ENCODE measurements around the gene MMP13. TPM values are rescaled to one million over a fixed set of nuclear protein-coding genes. Genes with fewer than 3 reads are reported as not detected.
"Not testable (repeated sequence)": the region's sequence is repeated elsewhere in the genome, so short reads cannot be mapped to it uniquely, and the experiment has no call there.

The MMP13 gene
- not detected for polyA plus RNA-seq (2013, experiment 1 of 2)
- polyA plus RNA-seq (2013, experiment 2 of 2), result 0.01 TPM

GRCh38 chr11:102955624-102956023, at the start of gene MMP13:
TSS of gene MMP13 (minus strand) at chr11:102955732. CDS start at chr11:102955705, 27 bp downstream.
- Histone ChIP-seq H3K18ac (ENCODE audit: low read length) (no peak within 1 kb of the TSS), H3K4me1 (ENCODE audit: control insufficient read depth, low read depth, low read length) (no peaks in the 10 kb centered on the region), H3K4me2 (ENCODE audit: low read length) (no peak within 1 kb of the TSS), H4K5ac (ENCODE audit: low read length) (no peak within 1 kb of the TSS), H2BK120ac (ENCODE audit: low read depth, low read length) (no peak within 1 kb of the TSS), H3K23ac (ENCODE audit: low read length) (no peak within 1 kb of the TSS), H3K4me3 (ENCODE audit: low read length) (no peak within 1 kb of the TSS), H3K27ac (ENCODE audit: low read depth, low read length) (no peak within 1 kb of the TSS), H3K9ac (ENCODE audit: low read length) (no peak within 1 kb of the TSS), H3K36me3 (ENCODE audit: control insufficient read depth, insufficient read depth, low read length) (no peaks in the 10 kb centered on the region), H4K8ac (ENCODE audit: low read depth, low read length) (no peak within 1 kb of the TSS), H3K79me1 (ENCODE audit: low read length) (no peaks in the 10 kb centered on the region), H3K56ac (ENCODE audit: low read length) (no peak within 1 kb of the TSS), H3K4ac (ENCODE audit: low read depth, low read length) (no peak within 1 kb of the TSS), H3K79me2 (ENCODE audit: control insufficient read depth, insufficient read depth, low read length) (no peaks in the 10 kb centered on the region), H2BK5ac (ENCODE audit: low read length) (no peak within 1 kb of the TSS), H3K27me3 (ENCODE audit: insufficient read depth, low read length, poor library complexity) (no peaks in the 10 kb centered on the region), H2AK5ac (ENCODE audit: low read length) (no peak within 1 kb of the TSS), H2BK15ac (replicated peaks; ENCODE audit: low read depth) (no peak within 1 kb of the TSS)
- peak; percentile 8 for DNase-seq
- no CpG with 5 or more reads among the region's 6 CpGs for WGBS (ENCODE audit: extremely low coverage, insufficient coverage, low lambda C conversion rate)

DNA sequence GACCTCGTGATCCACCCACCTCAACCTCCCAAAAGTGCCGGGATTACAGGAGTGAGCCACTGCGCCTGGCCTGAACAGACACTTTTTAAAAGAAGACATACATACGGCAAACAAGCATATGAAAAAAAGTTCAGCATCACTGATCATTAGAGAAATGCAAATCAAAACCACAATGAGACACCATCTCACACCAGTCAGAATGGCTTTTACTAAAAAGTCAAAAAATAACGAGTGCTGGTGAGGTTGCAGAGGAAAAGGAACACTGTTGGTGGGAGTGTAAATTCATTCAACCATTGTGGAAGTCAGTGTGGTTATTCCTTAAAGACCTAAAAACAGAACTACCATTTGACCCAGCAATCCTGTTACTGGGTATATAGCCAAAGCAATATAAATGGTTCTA, 48.7 kb upstream of the MMP13 start:
- not testable (repeated sequence) for H3K23ac ChIP-seq (ENCODE audit: low read length); DNase-seq; H3K56ac ChIP-seq (ENCODE audit: low read length); H3K79me2 ChIP-seq (ENCODE audit: control insufficient read depth, insufficient read depth, low read length); H3K79me1 ChIP-seq (ENCODE audit: low read length); H3K4me1 ChIP-seq (ENCODE audit: control insufficient read depth, low read depth, low read length); H4K5ac ChIP-seq (ENCODE audit: low read length); H2BK5ac ChIP-seq (ENCODE audit: low read length); H3K9ac ChIP-seq (ENCODE audit: low read length); H2BK120ac ChIP-seq (ENCODE audit: low read depth, low read length); H4K8ac ChIP-seq (ENCODE audit: low read depth, low read length); H3K18ac ChIP-seq (ENCODE audit: low read length); H3K27ac ChIP-seq (ENCODE audit: low read depth, low read length); H3K4me3 ChIP-seq (ENCODE audit: low read length); H3K4me2 ChIP-seq (ENCODE audit: low read length); H3K4ac ChIP-seq (ENCODE audit: low read depth, low read length); H2AK5ac ChIP-seq (ENCODE audit: low read length); H3K36me3 ChIP-seq (ENCODE audit: control insufficient read depth, insufficient read depth, low read length); H2BK15ac ChIP-seq (replicated peaks; ENCODE audit: low read depth); H3K27me3 ChIP-seq (ENCODE audit: insufficient read depth, low read length, poor library complexity)
- WGBS (ENCODE audit: extremely low coverage, insufficient coverage, low lambda C conversion rate), result no CpG with 5 or more reads among the region's 5 CpGs

GRCh38 chr11:102994105-102994504, 38.6 kb upstream of the MMP13 start:
- Histone ChIP-seq H3K27ac (ENCODE audit: low read depth, low read length) (no peak overlapping the region), H3K18ac (ENCODE audit: low read length) (no peak overlapping the region), H4K5ac (ENCODE audit: low read length) (no peak overlapping the region), H3K23ac (ENCODE audit: low read length) (no peak overlapping the region), H3K9ac (ENCODE audit: low read length) (no peak overlapping the region), H3K36me3 (ENCODE audit: control insufficient read depth, insufficient read depth, low read length) (no peaks in the 10 kb centered on the region), H3K4me2 (ENCODE audit: low read length) (no peak overlapping the region), H3K27me3 (ENCODE audit: insufficient read depth, low read length, poor library complexity) (no peaks in the 10 kb centered on the region), H2AK5ac (ENCODE audit: low read length) (no peak overlapping the region), H3K56ac (ENCODE audit: low read length) (no peak overlapping the region), H3K4ac (ENCODE audit: low read depth, low read length) (no peak overlapping the region), H3K4me3 (ENCODE audit: low read length) (no peak overlapping the region), H3K79me2 (ENCODE audit: control insufficient read depth, insufficient read depth, low read length) (no peaks in the 10 kb centered on the region), H2BK120ac (ENCODE audit: low read depth, low read length) (no peak overlapping the region), H2BK15ac (replicated peaks; ENCODE audit: low read depth) (no peak overlapping the region), H3K4me1 (ENCODE audit: control insufficient read depth, low read depth, low read length) (peaks cover 2% of the 10 kb centered on the region), H3K79me1 (ENCODE audit: low read length) (no peaks in the 10 kb centered on the region), H2BK5ac (ENCODE audit: low read length) (no peak overlapping the region), H4K8ac (ENCODE audit: low read depth, low read length) (no peak overlapping the region)
- WGBS (ENCODE audit: extremely low coverage, insufficient coverage, low lambda C conversion rate), result no CpG with 5 or more reads among the region's 1 CpG
- DNase-seq, result no peak

DNA sequence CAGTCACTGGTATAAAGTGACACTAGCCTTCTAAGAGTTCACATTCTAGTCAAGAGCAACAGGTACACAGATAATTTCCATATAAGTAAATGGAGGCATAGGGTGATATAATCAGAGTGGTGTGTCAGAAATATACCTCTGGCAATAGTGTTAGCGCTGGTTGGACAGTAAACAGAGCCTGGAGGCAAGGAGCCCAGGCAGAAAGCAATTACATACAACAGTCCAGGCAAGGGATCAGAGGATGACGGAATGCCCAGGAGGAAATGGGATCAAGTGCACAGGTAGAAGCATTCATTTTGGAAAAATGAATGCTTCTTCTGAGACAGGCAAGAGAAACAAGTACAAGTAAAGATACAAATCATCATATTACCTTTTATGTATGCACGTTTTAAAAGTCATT, 36.2 kb upstream of the MMP13 start:
- Histone ChIP-seq H3K79me2 (ENCODE audit: control insufficient read depth, insufficient read depth, low read length) (no peaks in the 10 kb centered on the region), H3K56ac (ENCODE audit: low read length) (no peak overlapping the region), H4K8ac (ENCODE audit: low read depth, low read length) (no peak overlapping the region), H3K27ac (ENCODE audit: low read depth, low read length) (no peak overlapping the region), H2BK15ac (replicated peaks; ENCODE audit: low read depth) (no peak overlapping the region), H3K4me3 (ENCODE audit: low read length) (no peak overlapping the region), H2AK5ac (ENCODE audit: low read length) (no peak overlapping the region), H3K23ac (ENCODE audit: low read length) (no peak overlapping the region), H3K18ac (ENCODE audit: low read length) (no peak overlapping the region), H2BK5ac (ENCODE audit: low read length) (no peak overlapping the region), H3K4ac (ENCODE audit: low read depth, low read length) (peak overlapping the region; percentile 31), H3K4me1 (ENCODE audit: control insufficient read depth, low read depth, low read length) (peaks cover 2% of the 10 kb centered on the region), H3K36me3 (ENCODE audit: control insufficient read depth, insufficient read depth, low read length) (no peaks in the 10 kb centered on the region), H3K9ac (ENCODE audit: low read length) (no peak overlapping the region), H3K4me2 (ENCODE audit: low read length) (no peak overlapping the region), H3K27me3 (ENCODE audit: insufficient read depth, low read length, poor library complexity) (no peaks in the 10 kb centered on the region), H4K5ac (ENCODE audit: low read length) (no peak overlapping the region), H3K79me1 (ENCODE audit: low read length) (no peaks in the 10 kb centered on the region), H2BK120ac (ENCODE audit: low read depth, low read length) (no peak overlapping the region)
- DNase-seq, result no peak
- no CpG with 5 or more reads among the region's 3 CpGs for WGBS (ENCODE audit: extremely low coverage, insufficient coverage, low lambda C conversion rate)

- H2BK5ac ChIP-seq (ENCODE audit: low read length), result no peak overlapping the region
- WGBS (ENCODE audit: extremely low coverage, insufficient coverage, low lambda C conversion rate), result no CpG with 5 or more reads among the region's 3 CpGs
- no peak overlapping the region for H3K56ac ChIP-seq (ENCODE audit: low read length)
- DNase-seq, result no peak
- H3K9ac ChIP-seq (ENCODE audit: low read length), result no peak overlapping the region
- no peak overlapping the region for H4K8ac ChIP-seq (ENCODE audit: low read depth, low read length)
- H3K79me2 ChIP-seq (ENCODE audit: control insufficient read depth, insufficient read depth, low read length), result no peaks in the 10 kb centered on the region
- no peaks in the 10 kb centered on the region for H3K36me3 ChIP-seq (ENCODE audit: control insufficient read depth, insufficient read depth, low read length)
- no peaks in the 10 kb centered on the region for H3K4me1 ChIP-seq (ENCODE audit: control insufficient read depth, low read depth, low read length)
- H3K4me2 ChIP-seq (ENCODE audit: low read length), result no peak overlapping the region
- no peak overlapping the region for H3K18ac ChIP-seq (ENCODE audit: low read length)
- H3K27ac ChIP-seq (ENCODE audit: low read depth, low read length), result no peak overlapping the region
- no peak overlapping the region for H3K4ac ChIP-seq (ENCODE audit: low read depth, low read length)
- H3K4me3 ChIP-seq (ENCODE audit: low read length), result no peak overlapping the region
- no peak overlapping the region for H2AK5ac ChIP-seq (ENCODE audit: low read length)
- no peaks in the 10 kb centered on the region for H3K79me1 ChIP-seq (ENCODE audit: low read length)
- no peak overlapping the region for H3K23ac ChIP-seq (ENCODE audit: low read length)
- H3K27me3 ChIP-seq (ENCODE audit: insufficient read depth, low read length, poor library complexity), result no peaks in the 10 kb centered on the region
- H2BK15ac ChIP-seq (replicated peaks; ENCODE audit: low read depth), result no peak overlapping the region
- no peak overlapping the region for H4K5ac ChIP-seq (ENCODE audit: low read length)
- H2BK120ac ChIP-seq (ENCODE audit: low read depth, low read length), result no peak overlapping the region
Measured at GRCh38 chr11:102990145-102990544, 34.6 kb upstream of the MMP13 start.

GRCh38 chr11:102989379-102990047, 34.0 kb upstream of the MMP13 start:
- WGBS (ENCODE audit: extremely low coverage, insufficient coverage, low lambda C conversion rate), result no CpG with 5 or more reads among the region's 5 CpGs
- Histone ChIP-seq H4K5ac (ENCODE audit: low read length) (no peak overlapping the region), H3K4ac (ENCODE audit: low read depth, low read length) (no peak overlapping the region), H3K23ac (ENCODE audit: low read length) (no peak overlapping the region), H4K8ac (ENCODE audit: low read depth, low read length) (no peak overlapping the region), H3K79me1 (ENCODE audit: low read length) (no peaks in the 10 kb centered on the region), H3K4me1 (ENCODE audit: control insufficient read depth, low read depth, low read length) (no peaks in the 10 kb centered on the region), H3K27ac (ENCODE audit: low read depth, low read length) (no peak overlapping the region), H3K56ac (ENCODE audit: low read length) (no peak overlapping the region), H3K4me3 (ENCODE audit: low read length) (no peak overlapping the region), H3K27me3 (ENCODE audit: insufficient read depth, low read length, poor library complexity) (no peaks in the 10 kb centered on the region), H3K4me2 (ENCODE audit: low read length) (no peak overlapping the region), H3K79me2 (ENCODE audit: control insufficient read depth, insufficient read depth, low read length) (no peaks in the 10 kb centered on the region), H2AK5ac (ENCODE audit: low read length) (no peak overlapping the region), H3K36me3 (ENCODE audit: control insufficient read depth, insufficient read depth, low read length) (no peaks in the 10 kb centered on the region), H3K18ac (ENCODE audit: low read length) (no peak overlapping the region), H3K9ac (ENCODE audit: low read length) (no peak overlapping the region), H2BK15ac (replicated peaks; ENCODE audit: low read depth) (no peak overlapping the region), H2BK5ac (ENCODE audit: low read length) (no peak overlapping the region), H2BK120ac (ENCODE audit: low read depth, low read length) (no peak overlapping the region)
- no peak for DNase-seq

All from mesendoderm (in vitro differentiated cells).